Measurements from ENCODE around the gene TCP11.

TCP11 gene

GRCh38 chr6:35177157-35177556, 36.0 kb upstream of the TCP11 start:
- no peak overlapping the region for H3K27ac Mint-ChIP-seq
- DNase-seq (no peak), ATAC-seq (no peak)
- no peak overlapping the region for H3K4me3 Mint-ChIP-seq
- no peaks in the 10 kb centered on the region for H3K9me3 Mint-ChIP-seq
- H3K4me1 Mint-ChIP-seq: no peaks in the 10 kb centered on the region
- H3K27me3 Mint-ChIP-seq: peaks cover 24% of the 10 kb centered on the region

DNA sequence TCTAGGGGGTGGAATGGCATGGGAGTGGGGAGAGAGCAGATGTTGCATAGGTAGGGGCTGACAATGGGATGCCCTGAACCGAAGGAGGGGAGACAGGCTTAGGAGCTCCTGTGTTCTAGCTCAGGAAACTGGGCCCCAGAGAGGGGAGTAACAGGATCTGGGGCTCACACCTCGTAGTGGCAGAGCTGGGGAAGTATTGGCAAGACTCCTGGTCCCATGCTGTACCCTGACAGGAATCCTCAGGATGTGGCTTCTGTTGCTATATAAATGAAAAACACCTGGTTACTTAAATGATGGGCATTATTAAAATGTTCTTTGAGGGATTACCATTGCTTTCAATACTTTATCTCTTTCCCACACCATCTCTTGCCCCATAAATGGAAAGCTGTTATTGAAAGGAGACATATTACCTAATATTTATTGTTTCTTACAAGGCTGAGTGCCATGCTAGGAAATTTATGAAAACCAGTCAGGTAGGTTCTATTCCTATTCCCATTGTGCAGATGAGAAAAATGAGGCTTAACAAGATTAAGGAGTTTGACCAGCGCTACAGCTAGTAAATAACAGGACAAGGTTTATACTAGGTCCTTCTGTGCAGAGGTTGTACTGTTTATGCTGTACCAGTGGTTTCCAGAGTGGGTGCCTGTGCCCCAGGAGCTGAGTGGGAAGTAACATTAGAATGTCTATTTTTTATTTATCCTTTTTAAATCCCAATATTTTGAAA, 35.3 kb upstream of the TCP11 start:
- H3K9me3 Mint-ChIP-seq: no peaks in the 10 kb centered on the region
- H3K27me3 Mint-ChIP-seq: peaks cover 24% of the 10 kb centered on the region
- no peaks in the 10 kb centered on the region for H3K4me1 Mint-ChIP-seq
- ATAC-seq (no peak), DNase-seq (no peak)
- H3K27ac Mint-ChIP-seq: no peak overlapping the region
- no peak overlapping the region for H3K4me3 Mint-ChIP-seq

- H3K4me3 Mint-ChIP-seq: no peak overlapping the region
- H3K27ac Mint-ChIP-seq: peak overlapping the region in 1 of 2 donors; percentile 3
- no peak for ATAC-seq
- H3K27me3 Mint-ChIP-seq: peaks cover 24% of the 10 kb centered on the region
- H3K9me3 Mint-ChIP-seq: peaks cover 3 to 5% of the 10 kb centered on the region in 2 donors
- no peak for DNase-seq
- H3K4me1 Mint-ChIP-seq: no peaks in the 10 kb centered on the region
These were observed 33.4 kb upstream of the TCP11 start for GRCh38 chr6:35174501-35174900.

GRCh38 chr6:35174088-35174434, 32.9 kb upstream of the TCP11 start:
- ATAC-seq: no peak
- no peak overlapping the region for H3K27ac Mint-ChIP-seq
- peaks cover 24% of the 10 kb centered on the region for H3K27me3 Mint-ChIP-seq
- H3K9me3 Mint-ChIP-seq: peaks cover 5 to 10% of the 10 kb centered on the region in 2 donors
- H3K4me1 Mint-ChIP-seq: no peaks in the 10 kb centered on the region
- H3K4me3 Mint-ChIP-seq: no peak overlapping the region
- no peak for DNase-seq

GRCh38 chr6:35173427-35174087, 32.4 kb upstream of the TCP11 start:
- H3K27me3 Mint-ChIP-seq: peaks cover 25% of the 10 kb centered on the region
- H3K27ac Mint-ChIP-seq: no peak overlapping the region
- H3K4me1 Mint-ChIP-seq: no peaks in the 10 kb centered on the region
- H3K4me3 Mint-ChIP-seq: no peak overlapping the region
- ATAC-seq: no peak
- H3K9me3 Mint-ChIP-seq: peaks cover 5 to 10% of the 10 kb centered on the region in 2 donors
- no peak for DNase-seq

DNA sequence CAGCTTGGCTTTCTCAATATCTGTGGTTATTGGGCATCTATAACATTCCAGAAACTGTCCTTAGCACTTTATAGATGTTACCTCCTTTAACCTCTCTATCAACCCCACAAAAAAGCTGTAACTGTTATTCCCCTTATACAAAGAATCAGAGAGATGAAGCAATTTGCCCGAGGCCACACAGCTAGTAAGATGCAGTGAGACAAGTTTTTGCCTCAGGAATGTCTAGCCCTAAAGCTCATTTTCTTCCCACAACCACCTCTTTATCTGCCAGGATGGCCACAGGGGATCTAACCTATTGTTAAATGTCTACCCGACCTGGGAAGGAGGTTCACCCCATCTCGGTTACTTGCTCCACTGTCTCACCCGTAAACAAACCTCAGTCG, 31.9 kb upstream of the TCP11 start:
- no peak overlapping the region for H3K4me3 Mint-ChIP-seq
- peaks cover 30% of the 10 kb centered on the region for H3K27me3 Mint-ChIP-seq
- no peaks in the 10 kb centered on the region for H3K4me1 Mint-ChIP-seq
- no peak for ATAC-seq
- no peak for DNase-seq
- no peak overlapping the region for H3K27ac Mint-ChIP-seq
- peaks cover 5 to 10% of the 10 kb centered on the region in 2 donors for H3K9me3 Mint-ChIP-seq

- peaks cover 35% of the 10 kb centered on the region for H3K27me3 Mint-ChIP-seq
- DNase-seq: no peak
- H3K27ac Mint-ChIP-seq: no peak overlapping the region
- H3K4me3 Mint-ChIP-seq: no peak overlapping the region
- no peak for ATAC-seq
- H3K9me3 Mint-ChIP-seq: peaks cover 5 to 10% of the 10 kb centered on the region in 2 donors
- no peaks in the 10 kb centered on the region for H3K4me1 Mint-ChIP-seq
These were observed 29.8 kb upstream of the TCP11 start for GRCh38 chr6:35170891-35171290.

DNA sequence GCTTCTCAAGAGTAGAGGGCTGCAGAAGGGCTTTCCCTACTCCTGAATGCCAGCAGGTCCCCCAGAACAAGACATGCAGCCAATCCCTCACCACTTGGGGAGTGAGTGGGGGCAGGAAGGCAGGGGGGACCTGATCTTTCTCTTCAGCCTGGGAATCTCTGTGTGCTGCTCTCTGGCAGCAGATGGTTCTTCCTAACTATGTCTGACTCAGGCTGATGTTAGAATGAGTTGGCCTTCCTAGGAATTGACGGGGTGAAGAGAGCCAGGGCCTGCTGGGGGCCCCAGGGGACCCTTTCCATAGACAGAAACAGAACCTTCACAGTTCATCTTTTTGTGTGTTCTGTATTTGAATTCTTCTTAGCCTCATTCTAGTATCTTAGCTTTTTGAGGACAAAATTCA, 29.0 kb upstream of the TCP11 start:
- H3K27ac Mint-ChIP-seq: no peak overlapping the region
- ATAC-seq (no peak), DNase-seq (no peak)
- H3K4me1 Mint-ChIP-seq: no peaks in the 10 kb centered on the region
- no peak overlapping the region for H3K4me3 Mint-ChIP-seq
- peaks cover 32% of the 10 kb centered on the region for H3K27me3 Mint-ChIP-seq
- peaks cover 5 to 10% of the 10 kb centered on the region in 2 donors for H3K9me3 Mint-ChIP-seq

DNA sequence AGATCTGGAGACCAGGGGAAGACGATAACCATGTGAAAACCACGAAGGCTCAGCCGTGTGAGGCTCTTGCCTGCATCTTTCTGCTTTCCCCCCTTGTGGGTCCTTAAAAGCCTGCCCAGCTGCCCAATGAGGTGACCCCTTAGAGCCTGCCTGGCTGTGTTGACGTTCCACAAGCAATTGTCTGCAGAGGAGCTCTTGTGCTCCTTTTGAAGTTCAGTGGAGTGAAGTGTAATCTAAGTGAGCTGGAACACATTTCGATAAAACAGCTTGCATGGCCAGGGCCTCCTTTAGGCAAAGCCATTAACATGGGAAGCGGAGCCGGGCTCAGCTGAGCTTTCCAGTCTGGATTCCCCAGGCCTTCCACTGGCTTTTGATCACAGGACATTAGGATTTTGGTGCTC, 27.3 kb upstream of the TCP11 start:
- H3K4me1 Mint-ChIP-seq: no peaks in the 10 kb centered on the region
- no peak overlapping the region for H3K27ac Mint-ChIP-seq
- H3K4me3 Mint-ChIP-seq: no peak overlapping the region
- peaks cover 39% of the 10 kb centered on the region for H3K27me3 Mint-ChIP-seq
- DNase-seq (no peak), ATAC-seq (no peak)
- H3K9me3 Mint-ChIP-seq: peaks cover 5 to 10% of the 10 kb centered on the region in 2 donors

- no peak overlapping the region for H3K4me3 Mint-ChIP-seq
- no peak for ATAC-seq
- H3K4me1 Mint-ChIP-seq: no peaks in the 10 kb centered on the region
- DNase-seq: no peak
- peaks cover 5 to 10% of the 10 kb centered on the region in 2 donors for H3K9me3 Mint-ChIP-seq
- no peak overlapping the region for H3K27ac Mint-ChIP-seq
- H3K27me3 Mint-ChIP-seq: peaks cover 29% of the 10 kb centered on the region
These were observed 26.4 kb upstream of the TCP11 start for GRCh38 chr6:35167505-35167904.

DNA sequence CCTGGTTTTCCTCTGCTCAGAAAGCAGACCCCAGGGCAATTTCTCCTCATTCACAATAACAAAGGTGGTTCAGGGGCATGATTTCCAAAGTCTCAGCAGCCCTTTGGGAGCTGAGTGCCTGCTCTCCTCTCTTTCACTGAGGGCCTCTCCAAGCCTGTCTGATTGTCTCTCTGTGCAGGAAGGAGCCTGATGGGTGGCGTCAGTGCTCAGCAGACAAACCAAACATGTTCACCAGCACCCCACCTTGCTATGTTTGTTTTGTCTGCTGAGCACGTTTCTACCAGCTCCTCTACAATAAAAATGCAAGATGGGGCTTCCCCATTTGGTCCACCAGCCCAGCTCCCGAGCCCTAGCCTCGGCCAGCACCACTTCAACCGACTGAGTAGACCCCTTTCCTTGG, 25.4 kb upstream of the TCP11 start:
- DNase-seq (no peak), ATAC-seq (no peak)
- no peaks in the 10 kb centered on the region for H3K4me1 Mint-ChIP-seq
- H3K4me3 Mint-ChIP-seq: no peak overlapping the region
- peaks cover 30% of the 10 kb centered on the region for H3K27me3 Mint-ChIP-seq
- no peak overlapping the region for H3K27ac Mint-ChIP-seq
- peaks cover 5 to 10% of the 10 kb centered on the region in 2 donors for H3K9me3 Mint-ChIP-seq

DNA sequence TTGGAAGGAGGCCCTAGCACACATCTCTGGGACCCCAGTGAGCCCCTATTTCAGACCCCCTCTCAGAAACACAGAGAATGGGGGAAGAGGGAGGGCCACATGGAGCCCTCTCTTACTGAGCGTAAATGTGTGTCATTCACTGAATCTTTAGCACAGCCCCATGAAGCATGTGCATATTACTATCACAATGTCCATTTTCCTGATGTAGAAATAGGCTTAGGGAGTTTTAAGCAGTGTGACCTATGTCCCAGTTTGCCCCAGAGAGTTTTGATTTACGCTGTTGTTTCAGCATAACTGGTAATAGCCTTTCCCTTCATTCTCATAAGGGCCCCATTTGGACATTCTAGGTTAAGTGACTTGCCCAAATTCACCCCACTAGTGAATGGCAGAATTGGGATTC, 25.0 kb upstream of the TCP11 start:
- ATAC-seq: no peak
- Mint-ChIP-seq H3K4me1 (no peaks in the 10 kb centered on the region), H3K4me3 (no peak overlapping the region), H3K27ac (no peak overlapping the region), H3K9me3 (peaks cover 5 to 10% of the 10 kb centered on the region in 2 donors), H3K27me3 (peaks cover 34% of the 10 kb centered on the region)
- DNase-seq: no peak

DNA sequence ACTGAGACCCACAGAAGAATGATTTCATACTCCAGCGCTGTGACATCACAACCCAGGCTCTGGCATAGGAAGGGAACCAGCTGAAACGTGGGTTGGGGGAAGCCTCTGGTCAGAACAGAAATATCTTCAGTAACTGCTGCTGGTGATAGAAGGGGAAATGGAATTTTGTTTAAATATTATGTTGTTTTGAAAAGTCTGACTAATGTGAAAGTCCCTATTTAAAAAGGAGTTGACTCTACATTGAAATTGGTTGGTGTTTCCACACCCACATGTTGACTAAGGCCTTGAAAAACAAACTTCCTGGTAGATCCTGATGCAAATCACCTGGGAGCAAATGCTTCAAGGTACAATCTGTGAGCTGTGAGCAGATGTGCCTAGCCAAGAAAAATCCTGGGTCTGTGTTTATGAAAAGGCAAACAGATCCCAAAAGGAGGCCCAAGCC, 24.5 kb upstream of the TCP11 start:
- no peak overlapping the region for H3K4me3 Mint-ChIP-seq
- peak overlapping the region in 1 of 2 donors; percentile 59 for H3K27ac Mint-ChIP-seq
- peaks cover 39% of the 10 kb centered on the region for H3K27me3 Mint-ChIP-seq
- H3K9me3 Mint-ChIP-seq: peaks cover 5 to 10% of the 10 kb centered on the region in 2 donors
- DNase-seq: no peak
- no peak for ATAC-seq
- H3K4me1 Mint-ChIP-seq: no peaks in the 10 kb centered on the region

DNA sequence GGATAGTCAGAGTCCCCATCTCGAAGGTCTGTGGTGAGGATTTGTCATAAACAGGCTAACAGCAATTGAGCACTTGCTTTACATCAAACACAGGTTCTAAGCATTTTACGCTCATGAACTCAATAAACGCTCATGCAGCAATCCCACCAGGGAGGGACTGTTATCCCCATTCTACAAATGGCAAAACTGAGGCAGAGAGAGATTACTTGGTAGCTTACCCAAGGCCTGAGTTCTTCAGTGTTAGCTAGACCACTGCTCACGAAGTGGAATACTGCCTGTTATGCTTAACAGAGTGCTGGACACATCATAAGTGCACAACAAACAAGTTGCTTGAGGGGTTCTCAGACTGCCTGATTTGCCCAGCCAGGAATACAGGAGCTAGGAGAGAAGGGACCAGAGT, 23.7 kb upstream of the TCP11 start:
- Mint-ChIP-seq H3K4me1 (no peaks in the 10 kb centered on the region), H3K27me3 (peaks cover 43% of the 10 kb centered on the region), H3K9me3 (peaks cover 5 to 9% of the 10 kb centered on the region in 2 donors), H3K4me3 (no peak overlapping the region), H3K27ac (no peak overlapping the region)
- DNase-seq (no peak), ATAC-seq (no peak)

DNA sequence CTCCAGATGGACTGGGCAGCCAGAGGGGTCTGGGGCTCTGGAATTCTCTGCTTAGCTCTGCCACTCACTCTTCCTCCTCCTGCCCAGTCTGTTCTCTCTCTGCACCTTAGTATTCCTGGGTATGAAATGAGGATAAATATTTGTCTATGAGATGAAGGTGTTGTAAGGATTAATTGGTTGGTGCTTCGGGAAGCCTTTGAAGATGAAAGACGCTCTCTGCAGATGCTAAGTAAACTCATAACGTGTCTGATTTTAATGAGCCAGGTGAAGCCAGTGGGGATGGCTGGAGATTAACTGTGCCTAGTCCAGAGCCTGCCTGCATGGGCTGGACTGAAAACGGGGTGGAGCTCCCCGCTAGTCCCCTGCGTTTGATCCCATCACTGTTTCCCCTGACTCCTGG, 23.1 kb upstream of the TCP11 start:
- no peak for DNase-seq
- H3K4me3 Mint-ChIP-seq: no peak overlapping the region
- H3K27ac Mint-ChIP-seq: no peak overlapping the region
- H3K9me3 Mint-ChIP-seq: peaks cover under 1 to 3% of the 10 kb centered on the region in 2 donors
- peaks cover 43% of the 10 kb centered on the region for H3K27me3 Mint-ChIP-seq
- no peak for ATAC-seq
- no peaks in the 10 kb centered on the region for H3K4me1 Mint-ChIP-seq

- ATAC-seq (no peak), DNase-seq (no peak)
- H3K9me3 Mint-ChIP-seq: no peaks in the 10 kb centered on the region
- no peaks in the 10 kb centered on the region for H3K4me1 Mint-ChIP-seq
- H3K4me3 Mint-ChIP-seq: no peak overlapping the region
- peaks cover 43% of the 10 kb centered on the region for H3K27me3 Mint-ChIP-seq
- no peak overlapping the region for H3K27ac Mint-ChIP-seq
These were observed 22.7 kb upstream of the TCP11 start for GRCh38 chr6:35163836-35164235.
